Measurements from ENCODE around the gene CFAP157. TPM values are rescaled to one million over a fixed set of nuclear protein-coding genes. Genes with fewer than 3 reads are reported as not detected.

Gene CFAP157
- total RNA-seq, 4 donors from 2014 or later = 0.90 to 1.2 TPM; not detected in 2

GRCh38 chr9:127705577-127706379 lies 1.0 kb upstream of the CFAP157 start:
- Histone ChIP-seq H3K27ac (no peak overlapping the region), H3K36me3 (no peaks in the 10 kb centered on the region), H3K4me1 (no peaks in the 10 kb centered on the region), H3K27me3 (peaks cover 0 to 9% of the 10 kb centered on the region in 2 donors), H3K4me3 (no peak overlapping the region), H3K9me3 (no peaks in the 10 kb centered on the region)
- TF ChIP-seq EP300 (IDR thresholded peaks at IDR 0.05) = no peak
- TF ChIP-seq CTCF (IDR thresholded peaks at IDR 0.05) = no peak
- no peak for TF ChIP-seq POLR2A (IDR thresholded peaks at IDR 0.05)
- no peak for DNase-seq (ENCODE audit: low spot score in 2 of 2)
- 76 to 77% methylated on average over 8 to 12 of the region's 12 CpGs for WGBS, 2 donors

GRCh38 chr9:127707766-127708165 lies 978 bp downstream of the CFAP157 start:
- TF ChIP-seq POLR2A (IDR thresholded peaks at IDR 0.05) (no peak), CTCF (IDR thresholded peaks at IDR 0.05) (no peak), EP300 (IDR thresholded peaks at IDR 0.05) (no peak)
- H3K27me3 ChIP-seq = peaks cover 0 to 9% of the 10 kb centered on the region in 2 donors
- H3K27ac ChIP-seq = no peak overlapping the region
- peaks cover 0 to 10% (median 0%) of the 10 kb centered on the region in 3 donors for H3K36me3 ChIP-seq
- 47 to 57% methylated on average over 4 to 5 of the region's 5 CpGs for WGBS, 2 donors
- DNase-seq (ENCODE audit: low spot score in 2 of 2) = no peak
- no peak overlapping the region for H3K4me3 ChIP-seq
- no peaks in the 10 kb centered on the region for H3K9me3 ChIP-seq
- H3K4me1 ChIP-seq = no peaks in the 10 kb centered on the region

- TF ChIP-seq CTCF (IDR thresholded peaks at IDR 0.05) (no peak), POLR2A (IDR thresholded peaks at IDR 0.05) (no peak), EP300 (IDR thresholded peaks at IDR 0.05) (no peak)
- H3K4me3 ChIP-seq = no peak overlapping the region
- no peak for DNase-seq (ENCODE audit: low spot score in 2 of 2)
- H3K27me3 ChIP-seq = peaks cover 0 to 9% of the 10 kb centered on the region in 2 donors
- H3K36me3 ChIP-seq = peaks cover 0 to 10% (median 0%) of the 10 kb centered on the region in 3 donors
- H3K9me3 ChIP-seq = no peaks in the 10 kb centered on the region
- H3K27ac ChIP-seq = no peak overlapping the region
- WGBS, 2 donors = 85 to 96% methylated on average over 8 of the region's 8 CpGs
- H3K4me1 ChIP-seq = peaks cover 0 to 5% (median under 1%) of the 10 kb centered on the region in 4 donors
Observed at GRCh38 chr9:127708952-127709587, 2.3 kb downstream of the CFAP157 start.

GRCh38 chr9:127710204-127710783 lies 3.5 kb downstream of the CFAP157 start:
- DNase-seq (ENCODE audit: low spot score in 2 of 2) = no peak
- no peaks in the 10 kb centered on the region for H3K9me3 ChIP-seq
- H3K4me1 ChIP-seq = peaks cover 0 to 14% (median 10%) of the 10 kb centered on the region in 4 donors
- H3K27me3 ChIP-seq = peaks cover 0 to 6% of the 10 kb centered on the region in 2 donors
- H3K27ac ChIP-seq = no peak overlapping the region
- no peak overlapping the region for H3K4me3 ChIP-seq
- peaks cover 0 to 10% (median 0%) of the 10 kb centered on the region in 3 donors for H3K36me3 ChIP-seq
- 90% methylated on average over 10 of the region's 10 CpGs for WGBS, 2 donors
- no peak for TF ChIP-seq EP300 (IDR thresholded peaks at IDR 0.05)
- no peak for TF ChIP-seq POLR2A (IDR thresholded peaks at IDR 0.05)
- TF ChIP-seq CTCF (IDR thresholded peaks at IDR 0.05) = no peak
